Activated naive CD8-positive, alpha-beta T cell treated with anti-CD3 and anti-CD28 coated beads, Interleukin-2, amount 50 U/mL, for 24 hours (primary cell): ENCODE results near the gene PDZD7.
A peak's percentile ranks its signal among the peaks of the same experiment; 100 is the strongest.

Experiments
- ATAC-seq: fragments of 150-1000 bp; cut with Tn5 transposase; one replicate; pipeline ENCODE4 v1.10.0; 2021
- DNase-seq: peaks from one replicate; pipeline ENCODE4 v3.0.0; 2021
- H3K27ac Mint-ChIP-seq: one replicate; pipeline ENCODE4 v1.8.0; 2021; ENCODE audit warnings: mild to moderate bottlenecking, mixed read lengths
- H3K27me3 Mint-ChIP-seq: one replicate; pipeline ENCODE4 v1.8.0; 2021; ENCODE audit warnings: mixed read lengths
- H3K36me3 Mint-ChIP-seq: one replicate; pipeline ENCODE4 v1.8.0; 2021; ENCODE audit warnings: low read depth, mixed read lengths
- H3K4me1 Mint-ChIP-seq: one replicate; pipeline ENCODE4 v1.8.0; 2021; ENCODE audit warnings: mixed read lengths
- H3K4me3 Mint-ChIP-seq: one replicate; pipeline ENCODE4 v1.8.0; 2021; ENCODE audit warnings: mild to moderate bottlenecking, moderate library complexity, mixed read lengths
- H3K9me3 Mint-ChIP-seq: one replicate; pipeline ENCODE4 v1.8.0; 2021; ENCODE audit warnings: mixed read lengths

The PDZD7 gene

DNA sequence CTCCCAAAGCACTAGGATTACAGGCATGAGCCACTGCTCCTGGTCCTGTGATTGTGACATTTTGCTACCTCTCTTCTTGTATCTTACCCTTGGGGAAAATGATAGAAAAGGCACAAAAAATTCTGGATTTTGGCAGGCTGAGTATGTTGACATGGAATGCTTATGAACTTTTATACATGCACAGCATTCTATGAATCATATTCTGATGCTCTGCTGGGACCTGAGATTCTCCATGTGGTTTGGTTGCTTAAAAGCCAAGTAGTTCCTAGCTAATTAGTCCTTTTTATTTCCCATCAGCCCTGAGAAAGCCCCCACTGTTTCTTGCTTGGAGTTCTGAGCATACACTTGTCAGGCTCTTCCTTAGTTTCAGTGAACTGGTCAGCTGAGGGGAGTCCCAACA, 22.6 kb upstream of the PDZD7 start:
- Mint-ChIP-seq H3K4me1 (peaks cover 8% of the 10 kb centered on the region), H3K27me3 (peaks cover 25% of the 10 kb centered on the region), H3K9me3 (no peaks in the 10 kb centered on the region), H3K27ac (no peak overlapping the region), H3K36me3 (no peaks in the 10 kb centered on the region), H3K4me3 (no peak overlapping the region)
- ATAC-seq (no peak), DNase-seq (no peak)

DNA sequence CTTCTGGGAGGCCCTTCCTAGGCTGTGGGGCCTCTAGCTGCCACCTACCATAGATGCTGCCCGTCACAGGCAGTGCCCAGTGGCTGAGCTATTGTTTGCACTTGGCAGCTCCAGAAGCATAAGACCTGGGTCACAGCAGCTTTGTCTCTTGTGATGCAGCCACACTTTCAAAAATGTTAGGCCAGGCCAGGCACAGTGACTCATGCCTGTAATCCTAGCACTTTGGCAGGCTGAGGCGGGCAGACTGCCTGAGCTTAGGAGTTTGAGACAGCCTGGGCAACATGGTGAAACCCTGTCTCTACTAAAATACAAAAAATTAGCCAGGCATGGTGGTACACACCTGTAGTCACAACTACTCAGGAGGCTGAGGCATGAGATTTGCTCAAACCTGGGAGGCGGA, 21.4 kb upstream of the PDZD7 start:
- Mint-ChIP-seq H3K27ac (no peak overlapping the region), H3K27me3 (peaks cover 37% of the 10 kb centered on the region), H3K36me3 (no peaks in the 10 kb centered on the region), H3K4me1 (peaks cover 9% of the 10 kb centered on the region), H3K9me3 (no peaks in the 10 kb centered on the region), H3K4me3 (no peak overlapping the region)
- ATAC-seq = no peak
- DNase-seq = no peak

GRCh38 chr10:101050208-101051069, 19.5 kb upstream of the PDZD7 start:
- ATAC-seq (peak; percentile 70), DNase-seq (peak; percentile 87)
- Mint-ChIP-seq H3K27ac (no peak overlapping the region), H3K9me3 (no peaks in the 10 kb centered on the region), H3K4me3 (no peak overlapping the region), H3K36me3 (no peaks in the 10 kb centered on the region), H3K4me1 (peaks cover 9% of the 10 kb centered on the region), H3K27me3 (peaks cover 49% of the 10 kb centered on the region)

- H3K36me3 Mint-ChIP-seq = no peaks in the 10 kb centered on the region
- H3K4me3 Mint-ChIP-seq = no peak overlapping the region
- ATAC-seq = no peak
- no peak overlapping the region for H3K27ac Mint-ChIP-seq
- no peak for DNase-seq
- peaks cover 50% of the 10 kb centered on the region for H3K27me3 Mint-ChIP-seq
- H3K4me1 Mint-ChIP-seq = peaks cover 13% of the 10 kb centered on the region
- no peaks in the 10 kb centered on the region for H3K9me3 Mint-ChIP-seq
Observed at GRCh38 chr10:101047961-101048892, 17.3 kb upstream of the PDZD7 start.

DNA sequence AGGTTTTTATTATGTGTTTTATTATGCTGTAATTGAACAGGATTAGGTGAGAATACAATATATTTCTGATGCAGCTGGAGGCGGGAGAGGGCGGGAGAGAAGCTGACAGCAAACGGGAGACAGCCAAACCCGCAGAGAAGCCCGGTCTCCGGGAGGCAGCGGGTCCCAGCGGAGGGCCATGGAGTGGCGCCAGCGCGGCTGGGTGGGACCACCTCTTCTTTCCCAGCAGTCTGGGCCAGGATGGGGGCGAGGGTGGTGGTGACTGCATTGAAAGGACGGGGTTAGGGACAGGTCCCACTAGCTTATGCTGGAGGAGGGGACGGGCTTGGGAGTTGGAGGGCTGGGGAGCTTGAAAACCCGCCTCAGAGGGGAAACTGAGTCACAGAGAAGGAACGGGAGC, 16.3 kb upstream of the PDZD7 start:
- DNase-seq (no peak), ATAC-seq (no peak)
- Mint-ChIP-seq H3K4me3 (no peak overlapping the region), H3K36me3 (no peaks in the 10 kb centered on the region), H3K9me3 (no peaks in the 10 kb centered on the region), H3K27me3 (peaks cover 50% of the 10 kb centered on the region), H3K27ac (no peak overlapping the region), H3K4me1 (peaks cover 22% of the 10 kb centered on the region)

- Mint-ChIP-seq H3K9me3 (no peaks in the 10 kb centered on the region), H3K36me3 (no peaks in the 10 kb centered on the region), H3K4me3 (no peak overlapping the region), H3K27me3 (peaks cover 50% of the 10 kb centered on the region), H3K4me1 (peaks cover 29% of the 10 kb centered on the region), H3K27ac (no peak overlapping the region)
- DNase-seq (no peak), ATAC-seq (no peak)
Observed at GRCh38 chr10:101046332-101047238, 15.7 kb upstream of the PDZD7 start.

DNA sequence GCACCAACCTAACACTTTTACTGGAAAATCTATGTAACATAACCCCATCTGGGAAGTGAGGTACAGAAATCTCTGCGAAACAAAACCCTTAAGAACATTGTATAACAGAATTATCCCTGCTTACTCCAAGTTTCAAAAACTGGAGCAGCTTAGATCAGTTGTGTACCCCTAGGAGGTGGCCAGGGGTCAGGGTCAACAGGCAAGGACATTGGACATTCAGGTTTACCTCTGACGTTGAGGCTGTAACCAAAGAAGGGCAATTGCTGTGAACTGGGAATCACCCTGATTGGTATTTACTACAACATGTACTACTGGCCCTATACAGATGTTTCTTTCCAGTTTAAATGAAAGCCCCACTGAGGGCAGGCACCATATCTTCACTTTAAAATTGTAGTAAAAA, 13.2 kb upstream of the PDZD7 start:
- ATAC-seq (no peak), DNase-seq (no peak)
- Mint-ChIP-seq H3K27me3 (peaks cover 31% of the 10 kb centered on the region), H3K4me1 (peaks cover 31% of the 10 kb centered on the region), H3K27ac (no peak overlapping the region), H3K9me3 (no peaks in the 10 kb centered on the region), H3K36me3 (no peaks in the 10 kb centered on the region), H3K4me3 (peak overlapping the region; percentile 91)

DNA sequence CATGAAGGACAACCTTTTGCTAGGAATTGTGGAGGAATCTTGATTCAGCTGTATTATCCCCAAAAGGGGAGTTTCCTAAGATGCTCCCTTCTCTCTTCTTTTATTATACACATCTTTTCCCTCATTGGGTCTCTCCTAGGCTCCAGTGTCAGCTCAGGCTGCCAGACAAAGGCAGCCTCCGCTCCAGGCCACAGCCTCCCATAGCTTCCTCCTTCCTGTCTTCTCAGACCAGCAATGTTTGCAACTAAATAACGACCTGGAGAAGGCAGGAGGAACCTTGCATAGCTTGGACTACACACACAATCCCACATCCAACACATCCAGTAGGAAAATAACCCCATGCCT, 12.4 kb upstream of the PDZD7 start:
- Mint-ChIP-seq H3K27me3 (peaks cover 23% of the 10 kb centered on the region), H3K27ac (peak overlapping the region; percentile 87), H3K9me3 (no peaks in the 10 kb centered on the region)

DNA sequence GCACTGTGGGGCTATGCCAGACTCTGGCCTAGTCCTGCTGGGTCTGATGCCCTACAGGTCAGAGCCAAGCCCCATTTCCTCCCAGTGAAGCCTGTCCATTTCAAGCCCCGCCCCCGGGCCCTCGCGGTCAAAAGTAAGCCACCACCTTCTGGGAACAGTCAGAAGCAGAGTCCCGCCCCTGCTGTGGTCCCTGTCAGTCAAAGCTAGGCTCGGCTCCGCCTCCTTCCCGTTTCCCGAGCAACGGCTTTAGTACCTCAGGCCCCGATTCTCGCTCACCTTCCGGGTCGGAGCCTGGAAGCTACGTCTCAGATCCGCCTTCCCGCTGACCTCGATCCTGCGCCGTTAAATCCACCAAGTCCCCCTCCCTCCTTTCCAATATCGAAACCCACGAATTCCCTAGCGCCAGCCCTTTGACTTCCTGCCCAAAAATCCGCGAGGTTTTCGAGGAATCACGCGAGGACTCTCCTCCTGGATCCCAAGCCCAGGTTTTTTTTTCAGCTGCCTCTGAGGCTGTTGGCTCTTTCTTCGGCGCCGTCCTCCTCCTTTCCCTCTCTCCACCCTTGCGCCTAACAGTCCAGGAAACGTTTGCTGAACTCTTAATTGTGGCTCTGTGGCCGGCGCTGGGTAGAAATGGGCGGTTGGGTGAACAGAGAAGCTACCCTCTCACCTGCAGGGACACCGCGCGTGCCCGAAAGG, 11.9 kb upstream of the PDZD7 start:
- ATAC-seq = peak; percentile 89
- no peaks in the 10 kb centered on the region for H3K9me3 Mint-ChIP-seq

More for the DNA sequence above, 12.4 kb upstream of the PDZD7 start:
- DNase-seq (no peak), ATAC-seq (no peak)
- H3K4me1 Mint-ChIP-seq = peaks cover 27% of the 10 kb centered on the region
- no peaks in the 10 kb centered on the region for H3K36me3 Mint-ChIP-seq
- peak overlapping the region; percentile 91 for H3K4me3 Mint-ChIP-seq

DNA sequence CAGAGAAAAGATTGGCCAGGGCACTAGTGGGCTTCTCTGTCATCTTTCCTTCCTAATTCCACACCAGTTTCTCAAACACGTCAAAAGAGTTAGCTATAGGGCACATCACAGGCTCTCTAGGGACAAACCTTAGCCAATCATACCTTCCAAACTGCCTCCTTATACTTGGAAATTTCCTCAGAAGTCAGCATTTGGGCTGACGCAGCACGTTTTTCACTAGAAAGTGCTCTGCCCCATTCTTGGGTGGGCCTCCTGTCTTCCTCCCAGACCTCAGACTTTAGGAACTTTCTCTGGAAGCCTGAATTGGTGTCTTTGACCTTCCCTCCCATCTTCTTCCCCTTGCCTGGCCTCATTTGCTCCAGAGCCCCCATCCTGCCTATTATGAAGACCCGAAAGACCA, 11.2 kb upstream of the PDZD7 start:
- H3K27me3 Mint-ChIP-seq = peaks cover 11% of the 10 kb centered on the region

More for the DNA sequence above, 11.9 kb upstream of the PDZD7 start:
- peaks cover 18% of the 10 kb centered on the region for H3K27me3 Mint-ChIP-seq
- H3K27ac Mint-ChIP-seq = peak overlapping the region; percentile 87
- peak overlapping the region; percentile 91 for H3K4me3 Mint-ChIP-seq
- peak; percentile 93 for DNase-seq
- peaks cover 25% of the 10 kb centered on the region for H3K4me1 Mint-ChIP-seq
- peaks cover 3% of the 10 kb centered on the region for H3K36me3 Mint-ChIP-seq

GRCh38 chr10:101041252-101041761, 10.4 kb upstream of the PDZD7 start:
- H3K4me3 Mint-ChIP-seq = no peak overlapping the region
- peaks cover 25% of the 10 kb centered on the region for H3K4me1 Mint-ChIP-seq
- peak; percentile 86 for ATAC-seq
- no peak overlapping the region for H3K27ac Mint-ChIP-seq
- H3K9me3 Mint-ChIP-seq = no peaks in the 10 kb centered on the region
- H3K36me3 Mint-ChIP-seq = peaks cover 3% of the 10 kb centered on the region
- H3K27me3 Mint-ChIP-seq = peaks cover 3% of the 10 kb centered on the region
- peak; percentile 72 for DNase-seq

More for the DNA sequence above, 11.2 kb upstream of the PDZD7 start:
- Mint-ChIP-seq H3K27ac (no peak overlapping the region), H3K4me1 (peaks cover 25% of the 10 kb centered on the region), H3K4me3 (peak overlapping the region; percentile 91), H3K36me3 (peaks cover 3% of the 10 kb centered on the region), H3K9me3 (no peaks in the 10 kb centered on the region)
- DNase-seq = no peak
- ATAC-seq = no peak

DNA sequence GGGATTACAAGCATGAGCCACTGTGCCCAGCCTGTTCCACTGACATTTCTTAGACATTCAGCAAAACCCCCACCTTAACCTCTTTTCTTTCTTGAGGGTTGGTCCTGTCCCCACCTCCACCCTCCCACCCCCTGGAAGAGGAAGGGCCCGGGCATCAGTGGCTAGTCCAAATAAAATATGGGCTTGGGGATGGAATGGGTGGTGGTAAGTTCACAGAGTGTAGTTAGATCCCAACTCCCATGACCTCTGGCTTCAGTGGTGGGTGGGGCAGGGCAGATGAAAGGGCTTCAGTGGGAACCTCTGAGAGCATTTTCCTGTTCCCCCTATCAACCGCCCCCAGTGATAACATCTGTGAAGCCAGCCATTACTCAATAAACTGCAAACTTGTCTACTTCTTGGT, 9.9 kb upstream of the PDZD7 start:
- DNase-seq (no peak), ATAC-seq (no peak)
- Mint-ChIP-seq H3K4me3 (no peak overlapping the region), H3K27ac (no peak overlapping the region), H3K4me1 (peaks cover 25% of the 10 kb centered on the region), H3K9me3 (no peaks in the 10 kb centered on the region), H3K27me3 (peaks cover 1% of the 10 kb centered on the region), H3K36me3 (peaks cover 4% of the 10 kb centered on the region)

- Mint-ChIP-seq H3K9me3 (no peaks in the 10 kb centered on the region), H3K27ac (no peak overlapping the region), H3K4me1 (peaks cover 25% of the 10 kb centered on the region), H3K36me3 (peaks cover 4% of the 10 kb centered on the region), H3K4me3 (no peak overlapping the region), H3K27me3 (peaks cover 1% of the 10 kb centered on the region)
- DNase-seq = no peak
- no peak for ATAC-seq
Observed at GRCh38 chr10:101040061-101040460, 9.1 kb upstream of the PDZD7 start.
